NT2/D1 (cell line): ENCODE results near the gene RHBDD1.

Experiments used
- SUZ12 ChIP-seq: IDR thresholded peaks from 2 replicates; pipeline ENCODE4 v1.6.1; 2011; ENCODE audit not compliant: insufficient read length, insufficient read depth; ENCODE audit errors: extremely low read depth
- YY1 ChIP-seq: IDR thresholded peaks from 2 replicates; pipeline ENCODE4 v1.6.1; 2011; ENCODE audit not compliant: insufficient read length, insufficient read depth
- ZNF274 ChIP-seq: IDR thresholded peaks from 2 replicates; pipeline ENCODE4 v1.6.1; 2011; ENCODE audit warnings: mild to moderate bottlenecking, low read depth, low read length

GRCh38 chr2:226909836-226910235 is 74.0 kb downstream of the RHBDD1 start:
- TF ChIP-seq SUZ12: no peak
- no peak for TF ChIP-seq YY1
- no peak for TF ChIP-seq ZNF274
